Gastrocnemius medialis (tissue), 4 donors: ENCODE data around the gene SGTA.

ENCODE experiments used
- CTCF ChIP-seq, 5 experiments: fragments of 450-650 bp in 3 of 5; fragments of 200-600 bp in 2 of 5; sonication (generic) in 2 of 5; IDR thresholded peaks in 4 of 5; conservative IDR thresholded peaks in 1 of 5; 1 replicate in 4 of 5; 2 replicates in 1 of 5; pipeline ENCODE4 v1.5.1; 2016 to 2019; ENCODE audit warnings: antibody characterized with exemption in 5 of 5, mild to moderate bottlenecking in 3 of 5, moderate library complexity in 3 of 5
- POLR2A ChIP-seq, 2 donors: fragments of 450-650 bp; IDR thresholded peaks; one replicate each; pipeline ENCODE4 v1.6.1; 2017; ENCODE audit warnings: antibody characterized with exemption in 2 of 2, mild to moderate bottlenecking in 2 of 2, moderate library complexity in 2 of 2

GRCh38 chr19:2715470-2716274 is 67.4 kb downstream of the SGTA start:
- TF ChIP-seq CTCF (IDR thresholded peaks at IDR 0.05 in 4 of 5, conservative IDR thresholded peaks at IDR 0.05 in 1 of 5) (no peak), POLR2A (IDR thresholded peaks at IDR 0.05) (no peak)
